Measurements from ENCODE around the gene HHLA2.
A peak's percentile ranks its signal among the peaks of the same experiment; 100 is the strongest.

Gene HHLA2

DNA sequence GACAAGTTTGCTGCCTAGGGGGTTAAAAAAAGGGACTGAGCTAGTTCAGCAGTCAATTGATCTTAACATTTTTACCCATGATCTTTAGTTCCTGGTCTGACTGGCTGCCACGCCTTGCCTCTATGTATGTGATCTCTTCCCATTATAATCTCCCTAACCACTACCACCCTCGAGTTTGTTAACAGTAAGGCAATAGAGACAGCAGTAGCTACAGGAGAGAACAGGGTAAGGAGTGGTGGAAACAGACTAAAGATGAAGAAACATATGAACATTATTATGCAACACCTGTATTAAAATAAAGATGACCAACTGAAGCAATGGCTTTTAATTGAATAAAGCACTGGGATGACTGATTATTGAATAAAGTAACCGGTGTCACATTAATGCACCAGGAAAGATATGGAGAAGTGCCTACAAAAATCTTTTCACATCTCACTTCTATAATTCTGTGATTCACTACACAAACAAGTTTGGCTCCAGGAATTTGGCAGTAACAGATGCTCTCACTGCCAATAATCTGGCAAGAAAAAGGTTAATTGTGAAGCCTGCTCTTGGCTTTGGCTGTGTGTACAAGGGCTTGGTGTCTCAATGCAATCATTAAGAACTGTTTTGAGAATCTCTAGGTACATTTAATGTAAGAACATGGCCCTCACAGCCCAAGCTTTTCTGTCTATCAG is 95.7 kb downstream of the HHLA2 start:
- TF ChIP-seq, protein P1, sequence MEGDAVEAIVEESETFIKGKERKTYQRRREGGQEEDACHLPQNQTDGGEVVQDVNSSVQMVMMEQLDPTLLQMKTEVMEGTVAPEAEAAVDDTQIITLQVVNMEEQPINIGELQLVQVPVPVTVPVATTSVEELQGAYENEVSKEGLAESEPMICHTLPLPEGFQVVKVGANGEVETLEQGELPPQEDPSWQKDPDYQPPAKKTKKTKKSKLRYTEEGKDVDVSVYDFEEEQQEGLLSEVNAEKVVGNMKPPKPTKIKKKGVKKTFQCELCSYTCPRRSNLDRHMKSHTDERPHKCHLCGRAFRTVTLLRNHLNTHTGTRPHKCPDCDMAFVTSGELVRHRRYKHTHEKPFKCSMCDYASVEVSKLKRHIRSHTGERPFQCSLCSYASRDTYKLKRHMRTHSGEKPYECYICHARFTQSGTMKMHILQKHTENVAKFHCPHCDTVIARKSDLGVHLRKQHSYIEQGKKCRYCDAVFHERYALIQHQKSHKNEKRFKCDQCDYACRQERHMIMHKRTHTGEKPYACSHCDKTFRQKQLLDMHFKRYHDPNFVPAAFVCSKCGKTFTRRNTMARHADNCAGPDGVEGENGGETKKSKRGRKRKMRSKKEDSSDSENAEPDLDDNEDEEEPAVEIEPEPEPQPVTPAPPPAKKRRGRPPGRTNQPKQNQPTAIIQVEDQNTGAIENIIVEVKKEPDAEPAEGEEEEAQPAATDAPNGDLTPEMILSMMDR (IDR thresholded peaks at IDR 0.05; ENCODE audit: insufficient read depth, low read depth, low read length, missing control alignments) = no peak
- peak; percentile 17 for DNase-seq (ENCODE audit: low read depth)
- H3K4me3 ChIP-seq (ENCODE audit: low read length) = no peak overlapping the region

DNA sequence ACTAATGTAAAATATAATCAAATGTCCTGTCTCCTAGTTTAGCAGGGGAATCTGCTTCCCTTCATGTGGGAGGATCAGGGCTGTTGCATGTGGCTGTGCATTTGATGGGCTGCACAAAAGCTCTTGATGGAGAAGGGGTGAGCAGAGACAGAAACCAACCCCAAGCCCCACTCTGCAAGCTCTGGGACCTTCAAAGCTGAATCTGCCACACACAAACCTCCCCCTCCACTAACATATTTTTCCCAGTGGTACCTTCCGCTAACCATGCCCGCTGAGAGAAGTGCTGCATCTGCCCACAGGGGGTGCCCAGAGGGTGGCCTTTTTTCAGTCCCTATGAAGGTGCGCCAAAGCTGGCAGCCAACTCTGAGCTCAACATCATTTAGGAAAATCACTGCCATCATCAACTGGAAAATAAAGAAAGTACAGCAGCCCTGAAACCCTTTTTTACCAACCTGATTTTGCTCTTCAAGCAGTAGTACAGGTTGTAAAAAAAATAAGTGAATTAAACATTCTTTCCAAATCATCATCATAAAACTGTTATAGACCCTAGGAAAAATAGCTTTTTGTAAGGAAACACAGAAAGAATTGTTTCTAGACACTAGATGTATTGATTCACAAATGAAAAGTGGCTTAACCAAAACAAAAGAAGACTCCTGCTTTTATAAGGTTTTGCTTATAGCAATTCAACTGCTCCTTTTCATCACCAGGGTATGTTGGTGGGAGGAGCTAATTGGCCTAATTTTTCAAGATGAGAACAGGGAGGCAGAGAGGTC is 97.0 kb downstream of the HHLA2 start:
- DNase-seq (ENCODE audit: low read depth) = no peak
- no peak overlapping the region for H3K4me3 ChIP-seq (ENCODE audit: low read length)
- TF ChIP-seq, protein P1 (IDR thresholded peaks at IDR 0.05; ENCODE audit: insufficient read depth, low read depth, low read length, missing control alignments) = no peak

DNA sequence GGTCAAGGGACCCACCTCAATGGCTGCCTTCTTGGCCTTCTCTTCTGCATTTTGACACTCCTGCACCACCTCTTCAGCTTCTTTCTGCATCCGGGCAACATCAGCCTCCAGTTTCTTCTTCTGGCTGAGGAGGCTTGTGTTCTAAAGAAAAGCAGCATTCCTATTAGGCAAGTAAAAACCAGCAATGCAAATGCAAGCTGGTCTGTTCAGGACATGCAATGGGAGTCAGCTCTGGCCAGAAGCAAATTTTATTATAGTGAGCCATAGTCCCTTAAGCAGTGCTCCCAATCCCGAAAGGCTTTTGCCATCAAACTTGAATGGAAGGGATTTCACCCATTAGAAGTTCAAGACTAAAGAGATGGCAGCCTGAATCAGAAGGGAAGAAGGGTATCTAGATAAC is 97.7 kb downstream of the HHLA2 start:
- no peak overlapping the region for H3K4me3 ChIP-seq (ENCODE audit: low read length)
- TF ChIP-seq, protein P1 (IDR thresholded peaks at IDR 0.05; ENCODE audit: insufficient read depth, low read depth, low read length, missing control alignments) = no peak
- peak; percentile 10 for DNase-seq (ENCODE audit: low read depth)

DNA sequence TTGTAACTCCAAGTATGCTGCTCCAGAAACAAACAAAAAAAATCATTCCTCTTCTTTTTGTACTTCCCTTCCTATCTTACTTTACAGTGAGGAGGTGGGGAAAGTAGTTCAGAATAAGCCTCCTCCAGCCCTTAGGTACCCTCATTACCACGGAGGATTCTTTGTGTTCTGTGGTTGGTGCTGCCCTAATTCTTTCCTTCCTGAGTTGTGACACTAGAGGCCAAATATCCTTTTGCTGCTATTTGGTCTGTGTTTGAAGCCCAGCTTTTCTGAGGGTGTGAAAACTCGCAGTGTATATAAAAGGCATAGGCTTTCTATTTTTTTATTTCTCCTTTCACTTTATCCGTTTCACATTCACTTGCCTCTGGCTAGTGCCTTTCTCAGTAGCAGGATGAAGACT is 98.2 kb downstream of the HHLA2 start:
- DNase-seq (ENCODE audit: low read depth) = no peak
- TF ChIP-seq, protein P1 (IDR thresholded peaks at IDR 0.05; ENCODE audit: insufficient read depth, low read depth, low read length, missing control alignments) = no peak
- no peak overlapping the region for H3K4me3 ChIP-seq (ENCODE audit: low read length)

DNA sequence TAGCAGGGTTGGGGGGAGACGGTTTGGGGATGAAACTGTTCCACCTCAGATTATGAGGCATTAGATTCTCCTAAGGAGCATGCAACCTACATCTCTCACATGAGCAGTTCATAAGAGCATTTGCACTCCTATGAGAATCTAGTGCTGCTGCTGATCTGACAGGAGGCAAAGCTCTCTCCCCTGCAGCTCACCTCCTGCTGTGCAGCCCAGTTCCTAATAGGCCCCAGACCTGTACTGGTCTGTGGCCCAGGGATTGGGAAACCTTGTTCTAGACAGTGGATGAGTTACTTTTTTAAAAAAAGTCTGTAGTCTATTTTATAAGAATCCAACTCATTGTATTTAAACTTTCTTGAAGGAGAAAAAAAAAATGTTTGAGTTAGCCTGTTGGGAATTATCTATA is 100.0 kb downstream of the HHLA2 start:
- DNase-seq (ENCODE audit: low read depth) = no peak
- H3K4me3 ChIP-seq (ENCODE audit: low read length) = no peak overlapping the region
- TF ChIP-seq, protein P1 (IDR thresholded peaks at IDR 0.05; ENCODE audit: insufficient read depth, low read depth, low read length, missing control alignments) = no peak

DNA sequence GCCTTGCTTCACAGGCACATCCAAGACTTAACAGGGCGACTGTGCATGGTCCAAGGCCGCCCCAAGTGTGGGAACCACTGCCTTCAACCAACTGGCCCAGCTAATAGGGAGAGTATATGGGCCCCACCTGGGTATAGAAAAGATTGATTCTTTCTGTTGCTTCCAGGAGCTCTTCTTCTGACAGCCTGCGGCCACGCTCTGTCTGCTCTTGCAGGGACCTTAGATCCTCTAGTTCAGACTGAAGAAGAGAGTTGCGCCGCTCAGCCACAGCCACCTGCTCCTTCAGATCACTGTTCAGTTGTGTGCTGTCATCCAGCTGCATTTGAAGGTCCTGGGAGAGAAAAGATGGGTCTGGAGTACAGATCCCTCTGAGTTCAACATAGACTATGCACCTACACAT is 102.2 kb downstream of the HHLA2 start:
- no peak for DNase-seq (ENCODE audit: low read depth)
- TF ChIP-seq, protein P1 (IDR thresholded peaks at IDR 0.05; ENCODE audit: insufficient read depth, low read depth, low read length, missing control alignments) = no peak
- no peak overlapping the region for H3K4me3 ChIP-seq (ENCODE audit: low read length)

Measured in epithelial cell of esophagus (primary cell).